ENCODE data around the gene XRCC3.
"Not testable (repeated sequence)": the region's sequence is repeated elsewhere in the genome, so short reads cannot be mapped to it uniquely, and the experiment has no call there.

The XRCC3 gene

DNA sequence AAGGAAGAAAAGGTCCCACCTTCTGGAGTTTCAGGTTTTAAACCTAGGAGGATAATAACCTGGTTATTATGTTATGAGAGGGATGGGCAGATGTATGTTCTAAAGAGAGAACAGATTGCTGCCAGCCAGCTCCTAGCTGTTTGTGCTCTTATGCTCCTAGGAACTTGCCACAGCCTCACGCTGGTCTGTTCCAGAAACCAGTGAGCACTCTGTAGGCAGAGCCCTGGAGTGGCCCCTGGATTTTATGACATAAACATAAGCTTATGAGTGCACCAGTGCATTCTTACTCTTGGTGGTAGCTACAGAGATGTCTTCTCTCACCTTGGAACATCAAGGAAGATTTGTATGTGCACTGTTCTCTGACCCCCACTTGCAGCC lies 58.5 kb downstream of the XRCC3 start:
- DNase-seq, result no peak

GRCh38 chr14:103656031-103656755 lies 59.1 kb downstream of the XRCC3 start:
- DNase-seq, result no peak

- DNase-seq, result no peak
Observed at GRCh38 chr14:103654619-103655018, 60.6 kb downstream of the XRCC3 start.

DNA sequence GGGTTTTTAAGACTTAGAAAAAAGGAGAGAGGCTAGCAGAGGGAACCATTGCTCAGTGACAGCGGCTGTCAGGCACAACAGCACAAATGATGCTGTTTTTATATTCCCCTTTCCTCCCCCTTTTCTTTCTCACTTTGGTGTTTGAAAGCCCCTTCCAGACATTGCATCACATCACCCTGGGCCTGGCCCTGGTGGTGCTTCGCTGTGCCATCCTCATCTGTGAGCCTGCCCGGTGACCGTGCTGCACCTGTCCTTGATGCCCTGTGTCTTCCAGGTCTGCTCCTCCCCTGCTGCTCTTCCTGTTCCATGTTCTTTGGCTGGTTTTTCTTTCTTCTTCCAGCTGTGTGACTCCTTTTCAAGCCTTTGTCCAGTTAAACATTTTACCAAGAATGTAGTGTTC lies 61.4 kb downstream of the XRCC3 start:
- DNase-seq, result no peak

DNA sequence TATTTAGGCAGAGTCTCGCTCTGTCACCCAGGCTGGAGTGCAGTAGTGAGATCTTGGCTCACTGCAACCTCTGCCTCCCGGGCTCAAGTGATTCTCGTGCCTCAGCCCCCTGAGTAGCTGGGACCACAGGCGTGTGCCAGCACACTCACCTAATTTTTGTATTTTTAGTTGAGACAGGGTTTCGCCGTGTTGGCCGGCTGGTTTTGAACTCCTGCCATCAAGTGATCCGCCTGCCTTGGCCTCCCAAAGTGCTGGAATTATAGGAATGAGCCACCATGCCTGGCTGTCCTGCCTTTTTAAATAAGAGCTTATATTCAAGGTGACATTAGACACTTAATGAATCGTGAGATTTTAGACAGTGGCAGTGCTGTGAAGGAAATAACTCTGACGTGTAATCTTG lies 61.9 kb downstream of the XRCC3 start:
- DNase-seq, result not testable (repeated sequence)

DNA sequence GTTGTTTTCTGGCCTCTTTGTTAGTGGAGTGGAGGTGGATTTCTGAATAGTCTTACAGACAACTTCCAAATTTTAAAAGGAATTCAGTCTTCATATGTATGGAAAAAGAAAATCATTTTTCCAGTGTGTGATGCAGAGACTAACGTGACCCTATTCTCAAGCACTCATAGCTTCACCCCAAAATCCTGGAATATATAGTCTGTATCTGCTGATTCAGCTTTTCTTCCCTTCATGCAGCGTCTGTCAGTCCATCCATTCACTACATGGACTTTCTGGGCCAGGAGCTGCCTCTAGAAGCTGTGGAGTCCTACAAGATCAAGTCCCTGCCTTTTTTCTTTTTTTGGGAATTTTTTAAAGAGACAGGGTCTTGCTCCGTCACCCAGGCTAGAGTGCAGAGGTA lies 62.4 kb downstream of the XRCC3 start:
- no peak for DNase-seq

DNA sequence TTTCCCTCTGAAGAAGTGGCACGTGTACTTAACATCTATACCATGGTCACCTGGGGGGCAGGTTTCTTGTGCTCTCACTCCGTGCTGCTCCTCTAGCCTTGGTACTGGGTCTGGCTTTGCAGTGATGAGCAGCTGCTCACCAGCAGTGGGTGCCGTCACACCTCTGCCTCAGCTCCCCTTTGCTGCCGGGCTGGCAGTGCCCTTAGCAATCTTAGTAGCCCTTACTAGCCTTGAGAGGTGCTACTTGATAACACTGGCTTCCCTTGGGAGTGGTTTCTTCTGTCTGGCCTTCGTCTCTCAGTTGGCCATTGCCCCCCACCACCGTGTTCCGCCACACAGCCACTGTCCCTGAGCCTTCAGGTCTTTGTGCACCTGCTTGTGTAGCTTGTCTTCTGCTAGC lies 63.7 kb downstream of the XRCC3 start:
- DNase-seq, result no peak

DNA sequence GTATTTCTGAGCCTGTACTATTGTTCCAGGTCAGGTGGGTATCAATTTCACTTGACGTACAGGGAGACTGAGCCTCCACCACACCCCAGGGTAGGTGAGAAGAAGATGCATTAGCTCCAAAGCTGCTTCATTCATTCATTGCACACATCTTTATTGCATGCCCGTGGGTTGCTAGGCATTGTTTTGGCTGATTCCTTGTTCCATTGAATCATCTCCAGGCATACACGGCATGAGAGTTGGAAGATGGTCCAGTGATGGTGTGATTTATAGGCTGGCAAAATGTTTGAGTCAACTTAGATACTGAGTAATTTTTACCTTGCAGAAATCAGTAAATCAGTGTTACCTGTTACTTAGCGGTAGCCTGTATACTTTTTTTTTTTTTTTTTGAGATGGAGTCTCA lies 65.0 kb downstream of the XRCC3 start:
- no peak for DNase-seq

DNA sequence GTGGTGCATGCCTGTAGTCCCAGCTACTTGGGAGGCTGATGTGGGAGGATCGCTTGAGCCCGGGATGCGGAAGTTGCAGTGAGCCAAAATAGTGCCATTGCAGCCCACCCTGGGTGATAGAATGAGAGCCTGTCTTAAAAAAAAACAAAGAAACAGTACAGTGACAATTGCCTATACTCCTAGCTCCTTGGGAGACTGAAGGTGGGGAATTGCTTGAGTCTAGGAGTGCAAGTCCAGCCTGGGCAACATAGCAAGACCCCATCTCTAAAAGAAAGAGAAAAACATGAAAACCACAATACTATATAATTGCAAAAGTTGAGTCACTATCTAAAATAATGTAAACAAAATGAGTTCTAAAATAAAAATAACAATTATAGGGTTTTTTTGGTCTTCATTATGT lies 66.2 kb downstream of the XRCC3 start:
- no peak for DNase-seq

Measured in NCI-H226 (cell line).